ENCODE measurements around the gene MARCHF5. TPM values are rescaled to one million over a fixed set of nuclear protein-coding genes. Genes with fewer than 3 reads are reported as not detected.
"Not testable (repeated sequence)": the region's sequence is repeated elsewhere in the genome, so short reads cannot be mapped to it uniquely, and the experiment has no call there.

The MARCHF5 gene
- polyA plus RNA-seq, 4 donors: 62.7 to 81.7 (median 70.4) TPM

- no peak for DNase-seq (ENCODE audit: low read depth in 4 of 4, low spot score in 2 of 4)
These were observed 13.1 kb downstream of the MARCHF5 start for GRCh38 chr10:92304061-92304460.

GRCh38 chr10:92305133-92306072 lies 14.4 kb downstream of the MARCHF5 start:
- DNase-seq (ENCODE audit: low read depth in 4 of 4, low spot score in 2 of 4): no peak

GRCh38 chr10:92309272-92309671 lies 18.3 kb downstream of the MARCHF5 start:
- no peak for DNase-seq (ENCODE audit: low read depth in 4 of 4, low spot score in 2 of 4)

- DNase-seq (ENCODE audit: low read depth in 4 of 4, low spot score in 2 of 4): no peak
These were observed 22.8 kb downstream of the MARCHF5 start for GRCh38 chr10:92313750-92314149.

- no peak for DNase-seq (ENCODE audit: low read depth in 4 of 4, low spot score in 2 of 4)
These were observed 25.6 kb downstream of the MARCHF5 start for GRCh38 chr10:92316610-92317009.

- DNase-seq (ENCODE audit: low read depth in 4 of 4, low spot score in 2 of 4): no peak
These were observed 32.1 kb downstream of the MARCHF5 start for GRCh38 chr10:92323079-92323478.

GRCh38 chr10:92327445-92328433 lies 36.8 kb downstream of the MARCHF5 start:
- DNase-seq (ENCODE audit: low read depth in 4 of 4, low spot score in 2 of 4): no peak

GRCh38 chr10:92328993-92329392 lies 38.0 kb downstream of the MARCHF5 start:
- DNase-seq (ENCODE audit: low read depth in 4 of 4, low spot score in 2 of 4): no peak

GRCh38 chr10:92329927-92330326 lies 39.0 kb downstream of the MARCHF5 start:
- DNase-seq (ENCODE audit: low read depth in 4 of 4, low spot score in 2 of 4): not testable (repeated sequence)

GRCh38 chr10:92342796-92343195 lies 51.8 kb downstream of the MARCHF5 start:
- DNase-seq (ENCODE audit: low read depth in 4 of 4, low spot score in 2 of 4): no peak

- DNase-seq (ENCODE audit: low read depth in 4 of 4, low spot score in 2 of 4): not testable (repeated sequence)
These were observed 54.6 kb downstream of the MARCHF5 start for GRCh38 chr10:92345575-92345974.

GRCh38 chr10:92347035-92347676 lies 56.2 kb downstream of the MARCHF5 start:
- not testable (repeated sequence) for DNase-seq (ENCODE audit: low read depth in 4 of 4, low spot score in 2 of 4)

GRCh38 chr10:92350411-92350810 lies 59.4 kb downstream of the MARCHF5 start:
- no peak for DNase-seq (ENCODE audit: low read depth in 4 of 4, low spot score in 2 of 4)

- no peak for DNase-seq (ENCODE audit: low read depth in 4 of 4, low spot score in 2 of 4)
These were observed 63.6 kb downstream of the MARCHF5 start for GRCh38 chr10:92354587-92354986.

- DNase-seq (ENCODE audit: low read depth in 4 of 4, low spot score in 2 of 4): no peak
These were observed 65.1 kb downstream of the MARCHF5 start for GRCh38 chr10:92356041-92356440.

GRCh38 chr10:92363498-92363897 lies 72.5 kb downstream of the MARCHF5 start:
- DNase-seq (ENCODE audit: low read depth in 4 of 4, low spot score in 2 of 4): no peak

- DNase-seq (ENCODE audit: low read depth in 4 of 4, low spot score in 2 of 4): no peak
These were observed 75.5 kb downstream of the MARCHF5 start for GRCh38 chr10:92366412-92367021.

GRCh38 chr10:92377962-92378361 lies 87.0 kb downstream of the MARCHF5 start:
- DNase-seq (ENCODE audit: low read depth in 4 of 4, low spot score in 2 of 4): no peak

- no peak for DNase-seq (ENCODE audit: low read depth in 4 of 4, low spot score in 2 of 4)
These were observed 90.6 kb downstream of the MARCHF5 start for GRCh38 chr10:92381543-92381954.

- no peak for DNase-seq (ENCODE audit: low read depth in 4 of 4, low spot score in 2 of 4)
These were observed 91.7 kb downstream of the MARCHF5 start for GRCh38 chr10:92382631-92383030.

Data from left renal cortex interstitium (tissue), 4 donors.